Measurements from ENCODE around the gene ZFYVE9.

DNA sequence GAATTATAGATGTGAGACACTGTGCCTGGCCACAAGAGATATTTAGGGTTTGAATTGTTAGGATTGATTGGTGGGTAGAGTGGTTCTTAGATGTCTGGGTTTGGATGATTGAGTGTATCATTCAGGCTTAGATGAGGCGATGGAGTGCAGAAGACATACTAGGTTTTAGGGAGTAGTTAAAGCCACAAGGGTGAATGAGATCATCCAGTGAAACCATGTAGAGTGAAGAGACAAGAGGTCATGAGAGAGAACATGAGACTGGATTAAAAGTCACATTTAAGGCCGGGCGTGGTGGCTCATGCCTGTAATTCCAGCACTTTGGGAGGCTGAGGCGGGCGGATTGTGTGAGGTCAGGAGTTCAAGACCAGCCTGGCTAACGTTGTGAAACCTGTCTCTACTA, 37.2 kb downstream of the ZFYVE9 start:
- TF ChIP-seq, protein P1, sequence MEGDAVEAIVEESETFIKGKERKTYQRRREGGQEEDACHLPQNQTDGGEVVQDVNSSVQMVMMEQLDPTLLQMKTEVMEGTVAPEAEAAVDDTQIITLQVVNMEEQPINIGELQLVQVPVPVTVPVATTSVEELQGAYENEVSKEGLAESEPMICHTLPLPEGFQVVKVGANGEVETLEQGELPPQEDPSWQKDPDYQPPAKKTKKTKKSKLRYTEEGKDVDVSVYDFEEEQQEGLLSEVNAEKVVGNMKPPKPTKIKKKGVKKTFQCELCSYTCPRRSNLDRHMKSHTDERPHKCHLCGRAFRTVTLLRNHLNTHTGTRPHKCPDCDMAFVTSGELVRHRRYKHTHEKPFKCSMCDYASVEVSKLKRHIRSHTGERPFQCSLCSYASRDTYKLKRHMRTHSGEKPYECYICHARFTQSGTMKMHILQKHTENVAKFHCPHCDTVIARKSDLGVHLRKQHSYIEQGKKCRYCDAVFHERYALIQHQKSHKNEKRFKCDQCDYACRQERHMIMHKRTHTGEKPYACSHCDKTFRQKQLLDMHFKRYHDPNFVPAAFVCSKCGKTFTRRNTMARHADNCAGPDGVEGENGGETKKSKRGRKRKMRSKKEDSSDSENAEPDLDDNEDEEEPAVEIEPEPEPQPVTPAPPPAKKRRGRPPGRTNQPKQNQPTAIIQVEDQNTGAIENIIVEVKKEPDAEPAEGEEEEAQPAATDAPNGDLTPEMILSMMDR (IDR thresholded peaks at IDR 0.05; ENCODE audit: low read length): no peak
- no peak for TF ChIP-seq EZH2 (optimal IDR thresholded peaks at IDR 0.05; ENCODE audit: low read depth, low read length)

All from MM.1S (cell line).